RWPE2 (cell line): ENCODE data around the gene BMPER.

ENCODE experiments used
- ATAC-seq: fragments of 200-7000 bp; cut with Tn5 transposase; 3 replicates; pipeline ENCODE4 v1.9.1; 2021; ENCODE audit warnings: low read depth
- DNase-seq: peaks from one replicate; pipeline ENCODE4 v3.0.0-alpha.2; 2020; ENCODE audit warnings: low spot score
- H3K27ac ChIP-seq: fragments of 450-650 bp; 2 replicates; pipeline ENCODE4 v1.5.1; 2017; ENCODE audit warnings: mild to moderate bottlenecking; ENCODE audit not compliant: poor library complexity, severe bottlenecking
- H3K27me3 ChIP-seq: fragments of 250-450 bp; sonication (Bioruptor Pico); 2 replicates; pipeline ENCODE4 v1.5.1; 2021; ENCODE audit warnings: mild to moderate bottlenecking, moderate library complexity; ENCODE audit not compliant: insufficient read depth, poor library complexity, severe bottlenecking
- H3K36me3 ChIP-seq: fragments of 250-450 bp; sonication (Bioruptor Pico); 2 replicates; pipeline ENCODE4 v1.5.1; 2020; ENCODE audit warnings: low read depth, mild to moderate bottlenecking, moderate library complexity
- H3K4me1 ChIP-seq: fragments of 250-450 bp; sonication (Bioruptor Pico); 2 replicates; pipeline ENCODE4 v1.5.1; 2021; ENCODE audit warnings: mild to moderate bottlenecking, moderate library complexity; ENCODE audit not compliant: insufficient read depth, poor library complexity, severe bottlenecking
- H3K4me3 ChIP-seq: fragments of 250-450 bp; sonication (Bioruptor Pico); 2 replicates; pipeline ENCODE4 v1.5.1; 2021; ENCODE audit warnings: mild to moderate bottlenecking, moderate library complexity; ENCODE audit not compliant: severe bottlenecking
- H3K9me3 ChIP-seq: fragments of 250-450 bp; sonication (Bioruptor Pico); 2 replicates; pipeline ENCODE4 v1.5.1; 2021; ENCODE audit warnings: mild to moderate bottlenecking, moderate library complexity; ENCODE audit not compliant: severe bottlenecking
- CTCF ChIP-seq: fragments of 450-650 bp; IDR thresholded peaks from one replicate; pipeline ENCODE4 v1.5.1; 2017; ENCODE audit warnings: mild to moderate bottlenecking, moderate library complexity; ENCODE audit not compliant: poor library complexity, severe bottlenecking

Gene BMPER

GRCh38 chr7:34189031-34189430 is 283.7 kb downstream of the BMPER start:
- Histone ChIP-seq H3K27ac (no peak overlapping the region), H3K36me3 (no peaks in the 10 kb centered on the region), H3K9me3 (no peaks in the 10 kb centered on the region), H3K4me3 (no peak overlapping the region), H3K4me1 (peaks cover 5% of the 10 kb centered on the region), H3K27me3 (no peaks in the 10 kb centered on the region)
- DNase-seq, result no peak
- TF ChIP-seq CTCF, result no peak
- ATAC-seq, result no peak

- H3K27me3 ChIP-seq, result no peaks in the 10 kb centered on the region
- ATAC-seq (no peak), DNase-seq (no peak)
- peaks cover 5% of the 10 kb centered on the region for H3K4me1 ChIP-seq
- no peak for TF ChIP-seq CTCF
- H3K9me3 ChIP-seq, result no peaks in the 10 kb centered on the region
- H3K4me3 ChIP-seq, result no peak overlapping the region
- no peaks in the 10 kb centered on the region for H3K36me3 ChIP-seq
- H3K27ac ChIP-seq, result no peak overlapping the region
These were observed 285.0 kb downstream of the BMPER start for GRCh38 chr7:34190299-34190698.

GRCh38 chr7:34191162-34191561 is 285.8 kb downstream of the BMPER start:
- no peak for TF ChIP-seq CTCF

GRCh38 chr7:34191771-34192479 is 286.6 kb downstream of the BMPER start:
- no peak for ATAC-seq
- Histone ChIP-seq H3K9me3 (no peaks in the 10 kb centered on the region), H3K4me3 (no peak overlapping the region), H3K27me3 (no peaks in the 10 kb centered on the region), H3K27ac (no peak overlapping the region), H3K4me1 (peaks cover 5% of the 10 kb centered on the region), H3K36me3 (no peaks in the 10 kb centered on the region)
- no peak for DNase-seq
- TF ChIP-seq CTCF, result no peak

More at GRCh38 chr7:34191162-34191561, 285.8 kb downstream of the BMPER start:
- Histone ChIP-seq H3K4me1 (peaks cover 5% of the 10 kb centered on the region), H3K36me3 (no peaks in the 10 kb centered on the region), H3K27ac (no peak overlapping the region), H3K4me3 (no peak overlapping the region), H3K9me3 (no peaks in the 10 kb centered on the region), H3K27me3 (no peaks in the 10 kb centered on the region)
- ATAC-seq (no peak), DNase-seq (no peak)

- Histone ChIP-seq H3K4me1 (peaks cover 5% of the 10 kb centered on the region), H3K27me3 (no peaks in the 10 kb centered on the region), H3K27ac (no peak overlapping the region), H3K4me3 (no peak overlapping the region), H3K36me3 (no peaks in the 10 kb centered on the region), H3K9me3 (no peaks in the 10 kb centered on the region)
- TF ChIP-seq CTCF, result no peak
- DNase-seq (no peak), ATAC-seq (no peak)
These were observed 287.6 kb downstream of the BMPER start for GRCh38 chr7:34192906-34193305.
